MM.1S (cell line): Measurements from ENCODE around the gene FHOD1.

Experiments
- CTCF ChIP-seq: fragments of 300-600 bp; sonication (generic); IDR thresholded peaks from 2 replicates; pipeline ENCODE4 v1.5.1; 2016; ENCODE audit warnings: antibody characterized with exemption, low read length, mixed read lengths
- EZH2 ChIP-seq: fragments of 300-600 bp; sonication (generic); optimal IDR thresholded peaks from 2 replicates; pipeline ENCODE3; 2017; ENCODE audit warnings: low read depth, mild to moderate bottlenecking, antibody characterized with exemption, low read length, mixed read lengths
- EZH2phosphoT487 ChIP-seq: fragments of 300-600 bp; sonication (generic); IDR thresholded peaks from 2 replicates; pipeline ENCODE4 v1.6.1; 2018; ENCODE audit warnings: antibody characterized with exemption, low read length

GRCh38 chr16:67183284-67183626 is 64.0 kb downstream of the FHOD1 start:
- no peak for TF ChIP-seq CTCF
- TF ChIP-seq EZH2, result no peak
- TF ChIP-seq EZH2phosphoT487, result no peak
